ENCODE data around the gene NUDT4.
A peak's percentile ranks its signal among the peaks of the same experiment; 100 is the strongest.

NUDT4 gene

DNA sequence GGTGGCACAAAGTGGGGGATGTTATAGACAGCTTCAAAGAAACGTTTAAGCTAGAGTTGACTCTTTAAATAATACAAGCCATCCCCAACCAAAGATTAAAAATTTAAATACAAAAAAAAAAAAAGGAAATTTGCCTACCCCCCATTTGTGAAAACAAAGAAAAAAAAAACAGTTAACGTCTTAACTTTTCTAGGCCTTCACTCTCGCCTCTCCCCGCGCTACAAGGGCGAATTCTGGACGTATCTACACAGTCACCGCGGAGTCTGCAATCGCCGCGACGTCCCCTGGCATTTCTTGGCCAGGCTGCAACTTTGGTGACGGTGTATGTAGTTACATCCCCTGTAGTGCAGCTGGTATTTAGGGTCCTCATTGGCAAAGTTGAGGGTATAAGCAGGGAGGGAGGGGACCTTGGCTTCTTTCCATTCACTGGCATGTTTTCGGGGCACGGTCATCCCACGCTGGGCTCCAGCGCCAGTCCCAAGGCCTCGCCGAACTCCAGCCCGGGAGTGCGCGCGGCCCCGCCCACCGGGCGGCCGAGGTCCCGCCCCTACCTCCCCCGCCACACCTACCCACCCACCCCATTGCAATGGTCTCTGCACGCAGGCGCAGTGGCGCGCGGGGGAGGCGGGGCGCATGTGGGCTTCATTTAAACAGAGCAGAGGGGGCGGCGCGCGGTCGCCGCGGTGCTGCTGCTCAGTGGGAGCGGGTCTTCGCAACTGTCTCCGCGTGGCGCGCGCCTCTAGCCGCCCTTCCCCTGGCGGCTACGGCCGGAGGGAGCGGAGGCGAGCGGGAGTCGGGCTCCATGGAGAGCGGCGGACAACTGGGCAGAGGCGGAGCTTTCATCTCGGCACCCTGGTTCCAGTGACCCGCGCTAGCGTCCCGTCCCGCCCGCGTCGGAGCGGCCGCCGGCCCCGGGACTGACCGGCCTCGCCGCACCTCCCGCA is at the start of gene NUDT4:
Gene NUDT4 (plus strand): TSS at position 674 of the 944 bp plus-strand sequence. CDS start 398 bp downstream, outside the sequence.
- Histone ChIP-seq H3K27ac (peak within 1 kb of the TSS; percentile 88), H3K4me3 (ENCODE audit: low read depth, low read length) (peak within 1 kb of the TSS; percentile 94), H3K27me3 (ENCODE audit: insufficient read depth, low read depth, severe bottlenecking) (no peaks in the 10 kb centered on the region), H3K9me3 (ENCODE audit: severe bottlenecking) (no peaks in the 10 kb centered on the region), H3K36me3 (peaks cover 8% of the 10 kb centered on the region)
- TF ChIP-seq, protein P1, sequence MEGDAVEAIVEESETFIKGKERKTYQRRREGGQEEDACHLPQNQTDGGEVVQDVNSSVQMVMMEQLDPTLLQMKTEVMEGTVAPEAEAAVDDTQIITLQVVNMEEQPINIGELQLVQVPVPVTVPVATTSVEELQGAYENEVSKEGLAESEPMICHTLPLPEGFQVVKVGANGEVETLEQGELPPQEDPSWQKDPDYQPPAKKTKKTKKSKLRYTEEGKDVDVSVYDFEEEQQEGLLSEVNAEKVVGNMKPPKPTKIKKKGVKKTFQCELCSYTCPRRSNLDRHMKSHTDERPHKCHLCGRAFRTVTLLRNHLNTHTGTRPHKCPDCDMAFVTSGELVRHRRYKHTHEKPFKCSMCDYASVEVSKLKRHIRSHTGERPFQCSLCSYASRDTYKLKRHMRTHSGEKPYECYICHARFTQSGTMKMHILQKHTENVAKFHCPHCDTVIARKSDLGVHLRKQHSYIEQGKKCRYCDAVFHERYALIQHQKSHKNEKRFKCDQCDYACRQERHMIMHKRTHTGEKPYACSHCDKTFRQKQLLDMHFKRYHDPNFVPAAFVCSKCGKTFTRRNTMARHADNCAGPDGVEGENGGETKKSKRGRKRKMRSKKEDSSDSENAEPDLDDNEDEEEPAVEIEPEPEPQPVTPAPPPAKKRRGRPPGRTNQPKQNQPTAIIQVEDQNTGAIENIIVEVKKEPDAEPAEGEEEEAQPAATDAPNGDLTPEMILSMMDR (IDR thresholded peaks at IDR 0.05; ENCODE audit: low read depth, low read length), result no peak
- peak; percentile 98 for DNase-seq

GRCh38 chr12:93333054-93333453 is 44.7 kb upstream of the NUDT4 start:
- DNase-seq, result no peak
- Histone ChIP-seq H3K27me3 (ENCODE audit: insufficient read depth, low read depth, severe bottlenecking) (no peaks in the 10 kb centered on the region), H3K27ac (no peak overlapping the region), H3K9me3 (ENCODE audit: severe bottlenecking) (no peaks in the 10 kb centered on the region), H3K36me3 (no peaks in the 10 kb centered on the region), H3K4me3 (ENCODE audit: low read depth, low read length) (no peak overlapping the region)
- TF ChIP-seq, protein P1 (IDR thresholded peaks at IDR 0.05; ENCODE audit: low read depth, low read length), result no peak

- TF ChIP-seq, protein P1 (IDR thresholded peaks at IDR 0.05; ENCODE audit: low read depth, low read length), result no peak
- no peak for DNase-seq
- Histone ChIP-seq H3K9me3 (ENCODE audit: severe bottlenecking) (no peaks in the 10 kb centered on the region), H3K4me3 (ENCODE audit: low read depth, low read length) (no peak overlapping the region), H3K27me3 (ENCODE audit: insufficient read depth, low read depth, severe bottlenecking) (no peaks in the 10 kb centered on the region), H3K27ac (no peak overlapping the region), H3K36me3 (no peaks in the 10 kb centered on the region)
Measured at GRCh38 chr12:93333828-93334227, 43.9 kb upstream of the NUDT4 start.

- TF ChIP-seq, protein P1 (IDR thresholded peaks at IDR 0.05; ENCODE audit: low read depth, low read length), result no peak
- H3K27ac ChIP-seq, result no peak overlapping the region
- no peak overlapping the region for H3K4me3 ChIP-seq (ENCODE audit: low read depth, low read length)
- no peak for DNase-seq
- no peaks in the 10 kb centered on the region for H3K36me3 ChIP-seq
- H3K9me3 ChIP-seq (ENCODE audit: severe bottlenecking), result no peaks in the 10 kb centered on the region
- no peaks in the 10 kb centered on the region for H3K27me3 ChIP-seq (ENCODE audit: insufficient read depth, low read depth, severe bottlenecking)
Measured at GRCh38 chr12:93335603-93336162, 42.0 kb upstream of the NUDT4 start.

- no peaks in the 10 kb centered on the region for H3K36me3 ChIP-seq
- no peaks in the 10 kb centered on the region for H3K9me3 ChIP-seq (ENCODE audit: severe bottlenecking)
- H3K4me3 ChIP-seq (ENCODE audit: low read depth, low read length), result no peak overlapping the region
- no peak overlapping the region for H3K27ac ChIP-seq
- H3K27me3 ChIP-seq (ENCODE audit: insufficient read depth, low read depth, severe bottlenecking), result no peaks in the 10 kb centered on the region
- no peak for DNase-seq
- TF ChIP-seq, protein P1 (IDR thresholded peaks at IDR 0.05; ENCODE audit: low read depth, low read length), result no peak
Measured at GRCh38 chr12:93336291-93336741, 41.4 kb upstream of the NUDT4 start.
